Activated CD8-positive, alpha-beta memory T cell treated with anti-CD3 and anti-CD28 coated beads, Interleukin-2, amount 50 U/mL, for 4 hours (primary cell): ENCODE results near the gene DMKN.

Source experiments
- DNase-seq: peaks from one replicate; pipeline ENCODE4 v3.0.0-alpha.2; 2020

The DMKN gene

GRCh38 chr19:35460608-35461007 lies 52.8 kb downstream of the DMKN start:
- no peak for DNase-seq

- DNase-seq: no peak
These were observed 53.9 kb downstream of the DMKN start for GRCh38 chr19:35459414-35460082.

GRCh38 chr19:35458731-35459391 lies 54.6 kb downstream of the DMKN start:
- DNase-seq: no peak

- DNase-seq: no peak
These were observed 55.3 kb downstream of the DMKN start for GRCh38 chr19:35458192-35458591.

- DNase-seq: no peak
These were observed 56.3 kb downstream of the DMKN start for GRCh38 chr19:35457173-35457572.

- DNase-seq: no peak
These were observed 57.7 kb downstream of the DMKN start for GRCh38 chr19:35455616-35456201.

GRCh38 chr19:35454663-35455062 lies 58.8 kb downstream of the DMKN start:
- DNase-seq: no peak

- no peak for DNase-seq
These were observed 61.9 kb downstream of the DMKN start for GRCh38 chr19:35451338-35452096.

GRCh38 chr19:35449359-35450043 lies 63.9 kb downstream of the DMKN start:
- DNase-seq: no peak

GRCh38 chr19:35447606-35448469 lies 65.6 kb downstream of the DMKN start, which contains the start of gene FFAR2:
Gene FFAR2, plus strand, starts transcription at chr19:35448257. Its CDS starts 1,458 bp downstream, at chr19:35449715.
- DNase-seq: no peak
